ENCODE measurements around the gene RDX. TPM values are rescaled to one million over a fixed set of nuclear protein-coding genes. Genes with fewer than 3 reads are reported as not detected.
A peak's percentile ranks its signal among the peaks of the same experiment; 100 is the strongest.

The RDX gene
- total and polyA plus RNA-seq, 10 of the 15 experiments (the other 5 are each of a cell fraction or from before 2014, with no cell fraction given): 24.6 to 62.2 (median 47.8) TPM

GRCh38 chr11:110294509-110294908 lies 1.9 kb downstream of the RDX start:
- POLR2A ChIA-PET: interaction anchor here (0.7 to 3.4 kb wide), 5 partner anchors 17 to 164 kb away, joined by 3 to 16 read pairs (median 4); no protein-coding TSS in a partner anchor
- no peak overlapping the region for H2AFZ ChIP-seq (ENCODE audit: control insufficient read depth, low read depth, low read length)
- H3K4me2 ChIP-seq (ENCODE audit: control insufficient read depth, insufficient read depth): peak overlapping the region; percentile 85
- SMC1A ChIA-PET (ENCODE audit: uncharacterized antibody, unreplicated experiment): interaction anchor here (0.6 to 2.0 kb wide), 9 partner anchors 17 to 153 kb away, joined by 3 to 12 read pairs (median 4); no protein-coding TSS in a partner anchor
- DNase-seq (ENCODE audit: low read depth, low spot score) (no peak), ATAC-seq (no peak), FAIRE-seq (peak; percentile 27)
- CTCF ChIA-PET: interaction anchor here (0.6 to 2.7 kb wide), 5 partner anchors 13 to 1042 kb away, joined by 3 to 13 read pairs (median 3); no protein-coding TSS in a partner anchor
- H3K79me2 ChIP-seq (ENCODE audit: control insufficient read depth, insufficient read depth, low read length): peaks cover 65% of the 10 kb centered on the region
- TF ChIP-seq JUNB (IDR thresholded peaks at IDR 0.05) (no peak), SKIL (IDR thresholded peaks at IDR 0.05; ENCODE audit: low read depth, poor library complexity, severe bottlenecking) (no peak), USF2 (IDR thresholded peaks at IDR 0.05; ENCODE audit: borderline replicate concordance, low read depth, low read length) (no peak), CHD1 (IDR thresholded peaks at IDR 0.05; ENCODE audit: low read depth, low read length) (no peak), PRDM15 (CRISPR knock-in tag; IDR thresholded peaks at IDR 0.05) (no peak), NR2C1 (IDR thresholded peaks at IDR 0.05) (no peak), HDAC2 (IDR thresholded peaks at IDR 0.05) (no peak), HDGF (IDR thresholded peaks at IDR 0.05) (no peak), FOXK2 (IDR thresholded peaks at IDR 0.05) (no peak), STAT3 (IDR thresholded peaks at IDR 0.05; ENCODE audit: low read depth, low read length) (no peak), E4F1 (IDR thresholded peaks at IDR 0.05; ENCODE audit: borderline replicate concordance, partially characterized antibody) (no peak), YBX1 (IDR thresholded peaks at IDR 0.05) (no peak), TCF12 (IDR thresholded peaks at IDR 0.05; ENCODE audit: low read depth, low read length) (no peak), POU2F2 (IDR thresholded peaks at IDR 0.05; ENCODE audit: borderline replicate concordance, low read depth, low read length) (no peak)
- H3K4me3 ChIP-seq: peak overlapping the region; percentile 98
- in situ Hi-C loops (cut with MboI): no loop called here
- WGBS (ENCODE audit: insufficient coverage, insufficient replicate concordance, low lambda C conversion rate, missing lambda C conversion rate): 63% methylated on average over 6 of the region's 6 CpGs
- H3K36me3 ChIP-seq (ENCODE audit: control insufficient read depth in 2 of 2, insufficient read depth in 2 of 2, low read length in 1 of 2): no peaks in the 10 kb centered on the region
- intact Hi-C loops (cut with micrococcal nuclease; ENCODE audit: unreplicated experiment): loop anchor here (10.0 kb wide), 1 partner anchor 140 kb away; no protein-coding TSS in a partner anchor
- no peaks in the 10 kb centered on the region for H4K20me1 ChIP-seq (ENCODE audit: control insufficient read depth, insufficient read depth)
- H3K27me3 ChIP-seq (replicated peaks in 1 of 2; ENCODE audit: control insufficient read depth in 2 of 2, insufficient read depth in 2 of 2, low read length in 1 of 2): no peaks in the 10 kb centered on the region
- H3K4me1 ChIP-seq (ENCODE audit: control insufficient read depth, insufficient read depth, low read length): no peaks in the 10 kb centered on the region
- RAD21 ChIA-PET (ENCODE audit: unreplicated experiment): interaction anchor here (0.6 to 2.6 kb wide), 8 partner anchors 11 to 93 kb away, joined by 3 to 17 read pairs (median 4); no protein-coding TSS in a partner anchor
- peak overlapping the region; percentile 99 for H3K9ac ChIP-seq (ENCODE audit: control insufficient read depth, insufficient read depth, low read length)
- peak overlapping the region; percentile 94 for H3K27ac ChIP-seq (ENCODE audit: control insufficient read depth, insufficient read depth)
- H3K9me3 ChIP-seq (replicated peaks; ENCODE audit: control insufficient read depth, insufficient read depth, low read length): no peaks in the 10 kb centered on the region
- BruUV-seq (replicated peaks): no TSS peak
